ENCODE data around the gene NET1.

NET1 gene

GRCh38 chr10:5434017-5434753 lies 21.8 kb downstream of the NET1 start:
- intact Hi-C loops (cut with DNase I) = no loop called here
- DNase-seq = peak in 1 of 42 donors; percentile 63

GRCh38 chr10:5435328-5435727 lies 23.0 kb downstream of the NET1 start:
- intact Hi-C loops (cut with DNase I) = no loop called here
- DNase-seq = no peak

GRCh38 chr10:5440206-5440605 lies 27.8 kb downstream of the NET1 start:
- no peak for DNase-seq
- intact Hi-C loops (cut with DNase I) = loop anchor here (5.0 kb wide), 1 partner anchor 182 kb away; no protein-coding TSS in a partner anchor

GRCh38 chr10:5441106-5441505 lies 28.7 kb downstream of the NET1 start:
- no peak for DNase-seq
- intact Hi-C loops (cut with DNase I) = loop anchor here (5.0 kb wide), 1 partner anchor 181 kb away; no protein-coding TSS in a partner anchor

GRCh38 chr10:5442065-5442989 lies 30.0 kb downstream of the NET1 start:
- intact Hi-C loops (cut with DNase I) = loop anchor here (5.0 kb wide), 1 partner anchor 180 kb away; no protein-coding TSS in a partner anchor
- DNase-seq = peak in 10 of 42 donors; percentile 20 to 75 (median 42)

DNA sequence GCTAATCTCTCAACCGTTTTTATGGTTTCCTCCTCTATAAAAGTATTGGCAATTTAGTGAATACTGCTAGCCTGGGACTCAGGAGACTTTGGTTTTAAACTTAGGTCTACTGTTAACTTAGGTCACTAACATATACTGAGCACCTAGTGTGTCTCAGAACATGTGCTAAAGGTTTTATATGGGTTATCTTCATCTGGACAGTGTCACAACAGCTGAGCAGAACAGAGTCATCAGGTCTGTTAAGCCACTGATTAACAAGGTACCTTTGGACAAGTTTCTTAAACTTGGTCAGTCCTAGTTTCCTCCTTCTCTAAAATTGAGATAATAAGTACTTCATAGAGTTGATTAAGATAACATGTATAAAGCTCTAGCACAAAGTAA lies 30.6 kb downstream of the NET1 start:
- intact Hi-C loops (cut with DNase I) = loop anchor here (5.0 kb wide), 1 partner anchor 179 kb away; no protein-coding TSS in a partner anchor

DNA sequence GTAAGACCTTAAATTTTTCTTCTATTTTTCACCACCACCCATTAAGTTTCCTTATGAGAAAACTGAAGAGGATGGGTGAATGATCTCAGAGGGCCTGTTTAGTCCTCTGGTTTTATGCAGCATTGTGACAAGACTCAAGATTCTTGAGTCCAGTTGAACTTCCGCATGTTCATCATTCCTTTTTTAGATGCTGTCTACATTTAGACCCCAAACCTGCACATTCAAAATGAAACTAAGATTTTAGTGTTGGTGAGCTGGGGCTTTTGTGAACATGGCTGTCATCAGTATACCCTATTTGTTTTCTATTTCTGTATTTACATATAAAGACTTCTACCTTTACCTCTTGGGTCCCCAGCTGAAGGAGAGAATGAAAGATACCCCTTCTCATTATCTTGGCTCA lies 31.1 kb downstream of the NET1 start:
- no peak for DNase-seq
- intact Hi-C loops (cut with DNase I) = loop anchor here (5.0 kb wide), 1 partner anchor 179 kb away; no protein-coding TSS in a partner anchor

More for the DNA sequence above, 30.6 kb downstream of the NET1 start:
- no peak for DNase-seq

DNA sequence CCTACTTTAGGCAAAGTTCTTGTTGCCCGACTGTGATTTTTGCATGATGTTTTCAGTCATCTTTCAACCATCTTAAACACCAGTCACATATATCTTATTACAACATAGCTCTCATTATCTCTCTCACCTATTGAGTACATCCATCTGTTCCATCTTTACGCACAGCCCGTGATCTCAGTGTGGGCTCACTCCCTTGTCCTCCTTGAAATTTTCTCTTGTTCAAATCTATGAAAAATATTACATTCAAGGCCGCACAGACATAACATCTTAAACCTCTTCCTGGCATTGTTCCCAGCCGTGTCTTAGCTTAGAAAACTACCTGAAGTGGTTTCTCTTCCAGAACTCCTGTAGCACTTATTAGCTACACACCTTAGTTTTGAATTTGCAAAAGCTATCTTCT lies 32.6 kb downstream of the NET1 start:
- no peak for DNase-seq
- intact Hi-C loops (cut with DNase I) = no loop called here

DNA sequence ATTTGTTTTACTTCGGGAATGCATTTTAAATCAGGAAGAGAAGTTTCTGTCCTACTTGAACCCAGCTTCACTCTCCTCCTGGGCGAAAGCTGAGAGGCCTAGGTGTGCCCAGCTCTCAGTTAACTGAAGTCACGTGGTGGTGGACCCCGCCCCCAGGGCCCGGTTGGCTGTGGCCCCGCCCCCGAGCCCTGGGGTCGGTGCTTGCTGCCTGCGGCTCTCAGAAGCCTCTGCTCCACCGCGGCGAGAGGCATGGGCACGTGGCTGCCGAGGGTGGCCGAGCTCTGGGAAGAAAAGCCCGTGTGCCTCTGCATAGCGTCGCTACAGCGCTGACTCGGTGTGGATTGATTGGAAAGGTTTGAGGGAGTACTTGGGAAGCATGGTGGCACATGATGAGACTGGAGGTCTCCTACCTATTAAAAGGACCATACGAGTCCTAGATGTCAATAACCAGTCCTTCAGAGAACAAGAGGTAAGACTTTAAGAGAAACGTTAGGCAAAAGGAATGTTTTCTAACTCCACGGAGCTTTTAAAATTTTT lies 34.1 kb downstream of the NET1 start:
- intact Hi-C loops (cut with DNase I) = no loop called here
- DNase-seq = peak; percentile 37 to 84 (median 71)

DNA sequence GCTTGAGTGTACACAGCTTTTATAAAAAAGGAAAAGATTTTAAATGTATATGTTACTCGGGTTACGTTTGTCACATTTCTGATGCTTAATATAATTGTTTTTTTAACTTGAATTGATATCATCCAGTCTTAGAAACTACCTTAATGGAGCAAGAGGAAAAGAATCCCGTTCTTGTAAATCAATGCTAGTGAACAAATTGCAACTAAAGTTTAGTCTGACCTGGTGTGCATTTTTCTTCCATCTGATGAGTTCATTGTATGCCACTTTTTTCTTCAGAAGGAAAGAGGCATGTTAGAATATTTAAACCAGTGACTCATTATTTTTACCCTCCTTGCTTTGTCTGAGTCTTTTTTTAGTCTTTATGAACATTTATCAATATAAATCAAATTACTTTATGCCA lies 34.7 kb downstream of the NET1 start:
- no peak for DNase-seq
- intact Hi-C loops (cut with DNase I) = no loop called here

- intact Hi-C loops (cut with DNase I) = no loop called here
- DNase-seq = no peak
Measured at GRCh38 chr10:5447611-5448071, 35.3 kb downstream of the NET1 start.

DNA sequence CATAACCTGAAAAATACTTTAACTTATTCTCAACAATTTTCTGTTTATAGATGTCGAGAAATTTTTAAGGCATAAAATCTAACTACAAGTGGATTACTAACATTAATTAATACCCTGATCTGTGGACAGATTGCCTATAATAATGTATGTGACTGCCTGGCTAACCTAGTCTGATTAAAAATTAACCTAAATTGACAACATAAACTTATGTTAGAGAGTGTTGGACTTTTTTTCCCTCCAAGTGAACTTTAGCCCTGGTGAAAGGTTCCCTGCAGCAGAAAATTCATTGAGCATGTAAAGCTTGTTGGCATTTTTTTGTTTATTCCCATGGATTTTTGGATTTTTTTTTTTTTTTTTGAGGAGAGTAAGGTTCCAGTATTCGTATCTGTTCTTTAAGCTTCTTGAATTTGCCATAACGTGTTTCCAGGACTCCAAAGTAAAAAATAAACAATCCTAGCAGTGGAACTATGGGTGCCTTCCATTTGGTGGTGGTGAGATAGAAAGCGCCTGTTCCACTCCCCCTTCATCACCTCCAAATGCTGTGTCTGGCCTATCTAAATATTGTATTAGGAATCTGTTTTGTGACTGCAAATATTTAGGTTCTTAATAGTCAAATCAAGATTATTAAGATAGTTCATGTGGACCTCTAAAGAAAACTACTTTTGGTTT lies 36.1 kb downstream of the NET1 start:
- intact Hi-C loops (cut with DNase I) = no loop called here

GRCh38 chr10:5449227-5449626 lies 36.9 kb downstream of the NET1 start:
- intact Hi-C loops (cut with DNase I) = no loop called here

More for the DNA sequence above, 36.1 kb downstream of the NET1 start:
- no peak for DNase-seq

DNA sequence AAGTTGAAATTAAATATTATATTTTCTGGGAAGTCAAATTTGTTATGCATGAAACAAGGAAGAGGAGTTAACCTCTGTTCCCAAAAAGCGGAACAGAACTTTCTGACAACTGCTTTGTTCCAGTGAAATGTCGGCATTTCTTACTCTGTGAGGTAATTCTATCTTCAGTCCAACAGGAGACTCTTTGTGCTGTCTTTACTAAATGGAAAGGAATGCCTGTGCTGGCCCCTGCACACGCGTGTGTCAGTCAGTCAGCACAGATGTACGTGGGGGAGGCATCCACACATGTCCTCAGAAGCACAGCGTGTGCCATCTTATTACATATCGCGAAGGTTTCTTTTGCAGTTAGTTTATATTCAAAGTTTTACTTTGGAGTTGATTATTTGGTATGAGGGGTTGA lies 37.5 kb downstream of the NET1 start:
- no peak for DNase-seq
- intact Hi-C loops (cut with DNase I) = no loop called here

More at GRCh38 chr10:5449227-5449626, 36.9 kb downstream of the NET1 start:
- no peak for DNase-seq

- intact Hi-C loops (cut with DNase I) = no loop called here
- no peak for DNase-seq
Measured at GRCh38 chr10:5450605-5451384, 38.4 kb downstream of the NET1 start.

DNA sequence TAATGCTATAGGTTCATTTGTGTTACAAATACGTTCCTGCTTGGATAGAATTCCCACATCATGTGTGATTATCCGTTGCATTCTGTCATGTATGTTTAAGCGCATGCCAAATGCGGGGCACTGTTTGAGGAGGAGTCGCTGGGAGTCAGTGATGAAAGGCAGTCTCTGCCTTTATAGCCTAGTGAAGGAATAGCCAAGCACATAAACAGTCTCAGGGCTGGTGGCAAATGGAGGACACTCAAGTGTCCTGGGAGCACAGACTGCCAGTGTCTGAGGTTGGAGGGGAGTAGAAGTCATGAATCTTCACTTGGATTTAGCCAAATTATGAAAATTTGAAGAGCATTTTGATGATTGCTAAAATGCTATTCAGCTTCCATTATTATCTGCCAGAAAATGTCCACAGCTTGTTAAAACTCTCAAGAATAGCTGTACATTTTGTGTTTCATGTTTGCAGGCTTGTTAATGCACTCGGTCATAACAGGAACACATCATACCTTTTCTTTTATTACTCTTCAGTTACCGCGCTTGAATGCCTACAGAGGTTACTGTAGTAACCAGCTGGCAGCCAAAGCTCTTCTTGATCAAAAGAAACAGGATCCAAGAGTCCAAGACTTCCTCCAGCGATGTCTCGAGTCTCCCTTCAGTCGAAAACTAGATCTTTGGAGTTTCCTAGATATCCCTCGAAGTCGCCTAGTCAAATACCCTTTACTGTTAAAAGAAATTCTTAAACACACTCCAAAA lies 41.6 kb downstream of the NET1 start:
- no peak for DNase-seq
- intact Hi-C loops (cut with DNase I) = no loop called here

DNA sequence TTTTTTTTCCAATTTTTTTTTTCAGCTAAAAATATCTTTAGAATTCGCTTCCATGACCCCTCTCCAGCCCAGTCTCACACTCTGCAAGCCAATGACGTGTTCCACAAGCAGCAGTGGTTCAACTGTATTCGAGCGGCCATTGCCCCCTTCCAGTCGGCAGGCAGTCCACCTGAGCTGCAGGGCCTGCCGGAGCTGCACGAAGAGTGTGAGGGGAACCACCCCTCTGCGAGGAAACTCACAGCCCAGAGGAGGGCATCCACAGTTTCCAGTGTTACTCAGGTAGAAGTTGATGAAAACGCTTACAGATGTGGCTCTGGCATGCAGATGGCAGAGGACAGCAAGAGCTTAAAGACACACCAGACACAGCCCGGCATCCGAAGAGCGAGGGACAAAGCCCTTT lies 44.2 kb downstream of the NET1 start:
- intact Hi-C loops (cut with DNase I) = no loop called here
- DNase-seq = no peak

- DNase-seq = no peak
- intact Hi-C loops (cut with DNase I) = no loop called here
Measured at GRCh38 chr10:5457741-5458140, 45.4 kb downstream of the NET1 start.

All from head of caudate nucleus (tissue), 42 donors.